ENCODE measurements around the gene RAB27A.

DNA sequence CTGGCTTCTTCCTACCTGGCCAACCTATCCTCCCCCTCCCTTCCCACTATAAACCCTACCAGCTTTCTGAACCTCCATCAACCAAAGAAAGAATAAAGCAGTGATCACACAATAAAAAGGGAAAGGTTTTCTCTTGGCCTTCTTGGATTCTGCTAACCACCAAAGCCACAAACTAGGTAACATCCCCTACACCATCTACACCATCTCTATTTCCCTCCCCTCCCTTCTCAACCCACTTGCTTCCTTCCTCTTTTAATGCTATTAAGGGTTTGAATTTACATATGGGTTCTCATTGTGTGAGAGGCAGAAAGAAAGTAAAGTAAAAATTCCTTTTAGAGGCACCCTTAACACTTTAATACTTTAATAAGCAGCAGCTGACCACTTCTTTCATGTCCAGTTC lies 67.0 kb downstream of the RAB27A start:
- no peak for TF ChIP-seq POLR2A (IDR thresholded peaks at IDR 0.05)
- TF ChIP-seq, protein P1, sequence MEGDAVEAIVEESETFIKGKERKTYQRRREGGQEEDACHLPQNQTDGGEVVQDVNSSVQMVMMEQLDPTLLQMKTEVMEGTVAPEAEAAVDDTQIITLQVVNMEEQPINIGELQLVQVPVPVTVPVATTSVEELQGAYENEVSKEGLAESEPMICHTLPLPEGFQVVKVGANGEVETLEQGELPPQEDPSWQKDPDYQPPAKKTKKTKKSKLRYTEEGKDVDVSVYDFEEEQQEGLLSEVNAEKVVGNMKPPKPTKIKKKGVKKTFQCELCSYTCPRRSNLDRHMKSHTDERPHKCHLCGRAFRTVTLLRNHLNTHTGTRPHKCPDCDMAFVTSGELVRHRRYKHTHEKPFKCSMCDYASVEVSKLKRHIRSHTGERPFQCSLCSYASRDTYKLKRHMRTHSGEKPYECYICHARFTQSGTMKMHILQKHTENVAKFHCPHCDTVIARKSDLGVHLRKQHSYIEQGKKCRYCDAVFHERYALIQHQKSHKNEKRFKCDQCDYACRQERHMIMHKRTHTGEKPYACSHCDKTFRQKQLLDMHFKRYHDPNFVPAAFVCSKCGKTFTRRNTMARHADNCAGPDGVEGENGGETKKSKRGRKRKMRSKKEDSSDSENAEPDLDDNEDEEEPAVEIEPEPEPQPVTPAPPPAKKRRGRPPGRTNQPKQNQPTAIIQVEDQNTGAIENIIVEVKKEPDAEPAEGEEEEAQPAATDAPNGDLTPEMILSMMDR (IDR thresholded peaks at IDR 0.05): no peak
